NCI-H1436 treated with DMSO at 0.1 percent for 48 hours (cell line): ENCODE measurements around the gene LHX5.

Source experiments
- DNase-seq: peaks from one replicate; lab custom pipeline; 2025; lab: John Stamatoyannopoulos, UW

LHX5 gene

DNA sequence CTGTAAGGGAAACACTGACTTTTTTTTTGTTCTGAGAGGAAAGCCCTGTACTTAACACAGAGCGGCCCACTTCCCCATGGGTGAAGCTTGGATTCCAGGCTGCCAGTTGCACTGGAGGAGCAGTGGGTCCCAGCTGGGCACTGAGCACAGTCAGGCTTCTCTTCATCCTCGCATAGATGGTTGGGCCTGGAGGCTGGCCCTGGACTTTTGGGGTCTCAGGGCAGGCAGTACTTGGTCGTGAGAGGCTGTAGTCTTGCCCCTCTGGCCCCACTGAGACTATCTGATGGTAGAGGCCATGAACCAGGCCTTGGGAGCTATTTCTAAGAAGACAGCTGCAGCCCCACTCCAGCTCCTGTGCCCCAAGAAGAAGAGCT lies 6.2 kb upstream of the LHX5 start:
- DNase-seq, result no peak

DNA sequence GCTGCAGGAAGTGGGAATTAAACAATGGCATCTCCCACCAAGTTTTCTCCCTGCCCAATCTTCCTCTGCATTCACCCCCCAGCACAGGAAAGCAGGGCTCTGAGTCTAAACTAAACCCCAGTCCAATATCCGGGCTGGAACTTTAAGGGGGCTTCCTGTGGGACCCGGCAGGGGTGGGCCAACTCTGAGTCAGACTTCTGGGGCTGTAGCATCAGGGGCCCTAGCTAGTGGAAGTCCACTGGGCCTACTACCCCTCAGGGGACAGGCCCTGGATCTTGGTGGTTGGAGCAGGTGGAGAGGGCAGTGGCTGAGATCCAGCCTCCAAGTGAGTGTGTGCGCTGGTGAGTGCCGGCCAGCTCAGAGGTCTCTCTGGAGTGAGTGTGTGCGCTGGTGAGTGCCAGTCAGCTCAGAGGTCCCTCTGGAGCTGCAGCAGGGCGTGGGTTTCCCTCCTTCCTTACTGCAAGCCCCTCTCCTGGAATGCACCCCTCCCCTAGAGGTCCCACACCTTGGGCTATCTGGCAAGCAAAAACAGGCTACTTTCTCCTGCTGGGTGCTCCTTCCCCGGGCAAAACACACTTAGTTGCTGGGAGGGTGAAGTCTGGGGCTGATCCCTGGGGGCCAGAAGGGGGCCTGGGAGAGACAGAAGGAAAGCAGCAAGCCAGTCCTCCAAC lies 5.6 kb upstream of the LHX5 start:
- no peak for DNase-seq

DNA sequence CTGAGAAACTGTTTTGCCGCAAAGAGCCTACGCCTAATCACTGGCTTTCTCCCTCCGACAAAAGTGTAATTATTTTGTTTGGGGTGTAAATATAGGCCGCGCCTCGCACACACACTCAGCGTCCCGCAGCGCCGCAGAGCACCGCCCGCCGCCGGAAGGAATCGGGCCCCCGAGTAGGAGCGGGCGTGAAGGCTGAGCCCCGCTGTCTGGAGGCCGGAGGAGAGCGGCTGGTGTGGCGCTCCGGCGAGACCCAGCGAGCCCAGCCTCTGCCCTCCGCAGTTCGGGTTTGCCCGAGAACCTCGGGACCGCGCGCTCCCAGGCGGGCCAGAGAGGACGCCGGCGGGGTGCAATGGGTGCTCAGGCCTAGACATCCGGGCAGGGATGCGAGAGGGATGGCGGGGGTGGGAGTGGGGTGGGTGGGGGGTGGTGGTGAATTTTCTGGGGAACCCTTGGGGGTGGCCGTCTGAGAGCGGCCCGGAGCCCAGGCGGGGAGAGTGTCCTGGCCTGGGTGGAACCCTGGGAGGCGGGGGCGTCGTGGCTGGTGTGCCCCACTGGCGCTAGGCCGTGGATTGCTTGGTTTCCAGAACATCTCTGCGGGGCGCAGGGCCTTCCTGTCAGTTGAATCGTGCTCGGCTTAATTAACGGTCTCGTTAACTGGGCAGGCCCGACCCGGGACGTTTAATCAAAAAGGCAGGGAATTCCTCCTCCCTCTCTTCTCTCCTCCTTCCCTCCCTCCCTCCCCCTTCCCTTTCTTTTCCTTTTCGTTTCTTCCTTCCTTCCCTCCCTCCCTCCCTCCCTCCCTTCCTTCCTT lies 4.7 kb upstream of the LHX5 start:
- DNase-seq, result no peak

DNA sequence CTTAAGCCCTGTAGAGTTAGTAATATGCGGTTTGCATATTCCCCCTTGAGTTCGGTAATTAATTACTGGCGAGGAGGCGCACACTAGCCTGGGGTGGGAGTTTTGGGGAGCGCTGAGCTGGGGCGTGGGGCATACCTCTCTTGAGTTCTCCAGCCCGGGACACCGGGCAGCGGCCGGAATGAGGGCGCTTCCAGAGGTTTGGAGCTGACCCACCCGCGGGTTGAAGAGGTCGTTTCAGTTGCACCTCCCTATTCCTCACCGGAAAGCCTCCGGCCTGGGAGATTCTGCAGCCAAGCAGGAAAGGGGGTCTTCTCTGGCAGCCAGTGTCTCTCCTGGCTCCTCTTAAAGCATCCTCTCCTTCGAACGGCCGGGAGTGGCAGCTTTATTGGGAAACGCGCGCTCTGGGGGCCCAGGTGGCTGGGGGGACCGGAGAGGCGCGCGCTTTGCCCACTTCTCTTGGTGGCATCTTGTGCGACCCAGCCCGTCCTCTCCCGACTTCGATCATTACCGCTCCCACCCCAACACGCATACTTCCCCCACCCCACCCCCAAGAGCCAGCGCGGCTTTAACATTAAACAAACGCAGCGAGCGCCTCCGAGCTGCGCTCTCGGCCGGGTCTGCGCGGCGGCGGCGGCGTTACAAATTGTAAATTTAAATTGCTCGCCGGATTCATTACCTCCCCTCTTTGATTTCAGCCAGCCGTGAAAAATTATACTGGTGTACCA lies 3.9 kb upstream of the LHX5 start:
- no peak for DNase-seq

DNA sequence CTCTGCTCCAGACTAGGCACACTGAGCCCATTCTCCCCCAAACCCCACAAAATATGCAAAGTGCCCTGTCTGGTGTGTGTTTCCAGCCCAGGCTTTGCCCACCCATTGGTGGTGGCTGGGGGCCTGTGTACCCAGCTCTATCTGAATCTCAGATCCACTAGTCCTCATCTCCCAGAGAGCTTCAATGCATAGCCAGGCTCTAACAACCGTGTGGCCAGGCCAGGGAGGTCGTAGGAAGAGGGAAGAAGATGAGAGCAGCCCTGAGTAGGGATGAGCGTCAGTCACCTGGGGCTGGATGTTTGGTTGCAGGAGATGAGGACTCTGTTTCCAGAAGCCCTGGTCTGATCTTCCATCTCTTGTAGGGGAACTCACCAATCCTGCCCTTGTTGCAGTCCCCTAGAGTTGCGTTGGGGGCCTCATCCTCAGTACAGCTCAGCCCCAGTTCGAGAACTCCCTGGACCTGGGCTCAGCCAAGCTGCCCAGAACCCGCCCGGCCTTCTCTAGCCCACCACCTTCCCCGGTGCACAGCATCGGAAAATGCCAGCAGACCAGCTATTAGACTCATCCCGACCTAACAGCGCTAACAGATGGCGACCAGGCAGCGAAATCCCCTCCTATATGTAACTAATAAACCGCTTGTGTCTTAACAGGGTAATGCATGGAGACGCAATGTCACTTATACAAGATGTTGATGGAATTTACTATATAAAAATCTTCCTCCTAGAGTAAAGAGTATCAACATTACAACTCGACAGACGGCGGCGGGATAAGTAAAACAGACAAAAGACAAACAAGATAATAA lies 3.2 kb upstream of the LHX5 start:
- no peak for DNase-seq

DNA sequence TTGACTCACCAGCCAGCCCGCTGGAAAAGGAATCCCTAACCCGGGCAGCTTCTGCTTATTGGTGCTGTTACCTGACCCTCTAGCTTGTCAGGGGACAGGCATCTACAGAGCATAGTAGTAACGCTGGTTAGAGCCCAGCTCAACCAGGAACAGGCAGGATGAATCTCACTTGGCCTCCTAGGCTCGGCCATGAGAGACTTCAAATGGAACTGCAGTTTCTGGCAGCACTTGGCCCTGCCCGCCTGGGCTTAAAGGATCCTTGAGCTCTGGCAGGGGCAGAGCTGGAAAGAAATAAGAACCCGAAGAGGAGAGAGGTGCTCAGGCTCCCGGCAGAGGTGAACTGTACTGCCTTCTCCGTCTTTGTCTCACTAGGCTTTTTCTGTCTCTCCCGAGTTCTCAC lies 2.3 kb upstream of the LHX5 start:
- DNase-seq, result no peak

DNA sequence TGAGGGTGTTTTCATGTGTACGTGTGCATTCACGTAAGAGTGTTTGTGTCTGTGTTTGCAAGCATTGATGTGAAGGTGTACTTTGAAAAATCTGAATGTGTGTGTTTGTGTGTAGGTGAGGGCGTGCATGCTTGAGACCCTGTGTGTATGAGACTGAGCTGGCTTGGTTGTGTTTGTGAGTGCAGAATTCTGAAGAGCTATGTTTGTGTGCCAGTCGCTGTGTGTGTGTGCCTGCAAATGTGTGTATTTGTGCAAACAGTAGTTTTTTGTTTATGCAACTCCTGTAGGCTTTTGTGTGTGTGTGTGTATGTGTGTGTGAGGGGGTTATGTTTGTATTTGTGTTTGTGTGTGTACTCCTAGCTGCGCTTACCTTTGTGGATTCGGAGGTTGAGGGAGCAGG lies 1.7 kb upstream of the LHX5 start:
- no peak for DNase-seq

DNA sequence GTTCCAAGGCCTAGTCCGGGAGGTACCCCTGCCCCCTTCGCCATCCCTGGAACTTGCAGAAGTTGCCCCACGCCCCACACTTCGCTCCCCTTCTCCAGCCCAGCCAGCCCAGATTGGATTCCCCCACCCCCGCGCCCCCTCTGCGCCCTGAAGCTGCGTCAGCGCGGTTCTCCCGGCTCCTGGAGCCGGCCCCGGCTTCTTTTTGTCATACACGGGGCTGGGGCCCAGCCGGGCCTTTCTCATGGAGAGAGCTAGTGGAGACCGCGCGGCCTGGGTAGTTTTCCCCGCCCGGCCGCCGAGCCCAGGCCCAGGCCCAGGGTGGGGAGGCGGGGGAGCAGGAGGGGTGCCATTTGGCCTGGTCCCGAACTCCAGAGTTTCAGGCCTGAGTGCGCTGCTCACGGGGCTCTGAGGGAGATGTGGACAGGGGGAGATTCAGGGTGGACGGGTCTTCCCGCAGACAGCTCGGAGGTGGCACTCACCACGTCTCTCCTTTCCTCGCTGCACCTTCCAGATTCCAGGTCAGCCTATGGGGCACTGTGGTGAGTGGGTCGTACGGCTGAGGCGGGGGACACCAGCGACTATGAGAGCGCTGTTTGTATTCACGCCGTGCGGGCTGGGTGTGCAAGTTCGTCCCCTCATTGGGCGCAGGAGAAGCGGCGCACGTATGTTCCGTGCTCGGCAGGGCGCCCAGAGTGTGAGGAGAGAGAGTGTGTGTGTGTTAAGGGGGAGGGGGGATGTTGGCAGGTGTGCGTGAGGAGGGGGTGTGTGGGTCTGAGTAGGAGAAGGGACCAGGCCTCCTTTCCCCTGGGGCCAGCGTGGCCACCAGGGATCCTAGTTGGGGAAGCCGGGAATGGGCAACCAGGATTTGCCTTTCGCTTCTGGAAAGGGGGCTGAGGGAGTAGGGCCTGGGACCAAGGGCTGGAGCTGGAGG lies 785 bp upstream of the LHX5 start:
- no peak for DNase-seq

DNA sequence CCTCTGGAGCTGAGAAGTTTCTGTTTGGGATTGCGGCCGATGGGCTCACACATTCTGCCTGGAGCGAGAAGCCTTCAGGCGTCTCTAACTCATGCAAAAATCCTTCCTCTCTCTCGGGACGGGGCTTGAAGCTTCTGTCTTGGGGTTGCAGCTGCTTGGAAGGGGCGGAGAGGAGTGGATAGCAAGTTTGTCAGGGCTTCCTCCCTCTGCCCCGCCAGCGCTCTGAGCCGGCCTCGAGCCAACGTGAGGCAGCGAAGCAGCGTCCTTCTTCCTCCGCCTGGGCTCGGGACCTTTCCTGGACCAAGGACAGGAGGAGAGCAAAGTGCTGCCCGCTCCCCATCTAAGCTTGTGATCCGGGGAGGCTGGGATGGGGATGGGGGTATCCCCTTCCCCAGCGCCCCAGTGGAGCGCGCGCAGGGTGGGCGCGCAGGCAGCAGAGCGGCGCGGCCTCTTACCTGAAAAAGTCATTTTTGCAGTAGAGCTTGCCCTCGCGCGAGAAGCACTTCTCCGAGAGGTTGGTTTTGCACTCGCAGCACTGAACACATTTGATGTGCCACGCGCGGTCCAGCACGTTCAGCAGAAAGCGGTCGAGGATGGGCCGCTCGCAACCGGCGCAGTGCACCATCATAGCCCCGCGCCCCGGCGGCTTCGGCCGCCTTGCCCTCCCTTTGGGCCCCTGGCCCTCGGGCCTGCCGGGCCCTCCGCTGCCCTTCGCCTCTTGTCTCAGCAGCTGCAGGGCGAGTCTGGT lies 626 bp downstream of the LHX5 start:
- DNase-seq, result no peak

DNA sequence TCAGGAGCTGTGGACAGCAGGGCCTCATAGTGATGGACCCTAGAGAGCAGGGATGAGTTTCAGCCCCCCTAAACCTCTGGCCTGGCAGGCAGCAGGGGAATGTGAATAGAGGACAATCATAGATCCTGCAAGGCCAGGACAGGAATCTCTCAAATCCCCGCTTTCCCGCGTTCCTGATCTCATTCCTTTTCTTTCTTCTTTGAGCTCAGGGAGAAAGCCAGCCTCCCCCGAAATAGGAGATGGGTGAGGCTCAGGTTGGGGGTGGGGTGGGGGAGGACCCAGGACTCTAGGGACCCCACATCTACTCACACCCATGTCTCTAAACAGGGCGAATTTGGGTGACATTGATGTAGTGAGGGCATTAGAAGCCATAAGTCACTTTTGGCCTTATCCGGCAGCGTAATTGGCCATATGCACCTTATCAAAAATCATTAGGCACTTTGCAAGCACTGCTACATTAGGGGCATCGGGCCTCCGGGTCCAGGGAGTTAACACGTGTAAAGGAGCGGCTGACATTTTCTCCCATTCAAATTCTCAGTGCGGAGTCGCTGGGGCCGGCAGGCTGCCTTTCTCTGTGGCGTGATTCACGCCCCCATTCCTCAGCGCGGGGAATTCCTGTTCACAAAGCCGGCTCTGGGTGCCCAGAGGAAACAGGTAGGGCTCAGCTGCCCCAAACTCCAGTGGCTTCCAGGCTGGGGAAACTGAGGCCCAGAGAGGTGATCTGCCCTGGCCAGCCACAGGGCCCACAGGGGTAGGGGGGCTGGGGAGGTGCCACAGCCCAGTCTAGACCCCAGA lies 1.5 kb downstream of the LHX5 start:
- DNase-seq, result no peak

DNA sequence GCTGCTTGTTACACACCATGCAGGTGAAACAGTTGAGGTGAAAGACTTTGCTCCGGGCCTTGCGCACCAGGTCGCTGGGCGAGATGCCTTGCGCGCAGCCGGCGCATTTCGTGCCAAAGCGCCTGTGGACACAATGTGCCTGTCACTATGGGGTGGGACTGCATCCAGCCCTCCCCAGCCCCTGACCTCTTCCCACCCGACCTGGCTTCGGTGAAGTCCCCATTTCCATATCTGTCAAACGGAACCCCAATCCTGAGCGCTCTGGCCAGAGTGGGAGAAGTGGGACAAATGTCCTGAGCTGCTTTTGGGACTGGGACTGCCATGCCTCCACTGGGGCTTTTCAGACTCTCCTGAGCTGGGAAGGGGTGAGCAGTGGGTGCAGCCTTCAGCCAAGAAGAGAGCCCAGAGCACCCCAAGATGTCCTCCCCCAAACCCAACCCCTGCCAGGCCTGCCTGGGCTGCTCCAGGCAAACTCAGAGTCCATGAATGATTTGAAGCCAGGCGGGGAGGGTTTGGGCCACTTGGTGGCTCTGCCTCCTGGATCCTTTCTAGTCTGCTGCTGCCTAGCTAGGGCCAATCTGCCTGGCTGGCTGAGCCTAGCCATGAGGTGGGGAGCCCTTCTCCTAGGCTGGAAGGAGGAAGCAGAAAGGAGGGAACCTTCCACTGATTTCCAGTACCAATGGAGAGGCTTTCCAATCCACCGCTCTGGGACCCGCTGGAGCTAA lies 2.3 kb downstream of the LHX5 start:
- no peak for DNase-seq

DNA sequence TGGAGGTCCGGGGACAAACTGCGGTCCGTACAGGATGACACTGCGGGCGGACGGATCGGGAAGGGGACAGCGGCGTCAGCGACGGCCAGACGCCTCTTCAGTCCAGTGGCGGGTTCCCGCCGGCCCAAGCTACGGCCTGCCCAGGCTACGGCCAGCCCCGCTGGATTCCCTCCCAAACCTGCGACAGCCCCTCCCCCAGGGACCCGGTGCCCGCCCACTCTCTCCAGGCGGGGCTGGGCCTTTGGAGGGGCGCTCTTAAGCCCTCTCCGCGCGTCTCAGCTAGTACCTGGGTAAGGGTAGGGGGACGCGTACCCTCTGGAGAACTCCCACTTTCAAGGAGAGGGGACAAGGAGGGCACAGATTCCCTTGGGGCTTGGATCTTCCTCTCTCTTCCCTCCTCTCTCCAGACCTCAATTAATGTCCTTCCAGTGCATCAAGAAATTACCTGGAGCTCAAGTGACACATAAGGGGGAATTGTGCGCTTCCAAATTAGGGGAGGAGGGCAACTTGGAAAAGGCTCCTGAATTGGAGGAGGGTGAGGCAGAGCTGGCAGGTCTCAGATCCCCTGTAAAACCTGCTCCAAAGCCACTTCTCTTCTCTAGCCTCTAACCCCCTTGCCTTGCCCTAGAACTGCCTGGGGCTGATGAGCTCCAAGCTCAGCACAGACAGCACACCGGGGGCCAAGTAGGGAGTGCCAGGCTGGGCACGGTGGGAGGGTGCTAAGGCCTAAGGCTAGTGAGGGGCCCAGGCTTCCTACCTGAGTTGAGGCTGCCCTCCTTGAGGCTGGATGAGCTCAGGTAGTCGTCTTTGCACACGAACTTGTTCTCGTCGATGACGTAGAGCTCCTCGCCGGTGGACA lies 3.1 kb downstream of the LHX5 start:
- DNase-seq, result no peak

DNA sequence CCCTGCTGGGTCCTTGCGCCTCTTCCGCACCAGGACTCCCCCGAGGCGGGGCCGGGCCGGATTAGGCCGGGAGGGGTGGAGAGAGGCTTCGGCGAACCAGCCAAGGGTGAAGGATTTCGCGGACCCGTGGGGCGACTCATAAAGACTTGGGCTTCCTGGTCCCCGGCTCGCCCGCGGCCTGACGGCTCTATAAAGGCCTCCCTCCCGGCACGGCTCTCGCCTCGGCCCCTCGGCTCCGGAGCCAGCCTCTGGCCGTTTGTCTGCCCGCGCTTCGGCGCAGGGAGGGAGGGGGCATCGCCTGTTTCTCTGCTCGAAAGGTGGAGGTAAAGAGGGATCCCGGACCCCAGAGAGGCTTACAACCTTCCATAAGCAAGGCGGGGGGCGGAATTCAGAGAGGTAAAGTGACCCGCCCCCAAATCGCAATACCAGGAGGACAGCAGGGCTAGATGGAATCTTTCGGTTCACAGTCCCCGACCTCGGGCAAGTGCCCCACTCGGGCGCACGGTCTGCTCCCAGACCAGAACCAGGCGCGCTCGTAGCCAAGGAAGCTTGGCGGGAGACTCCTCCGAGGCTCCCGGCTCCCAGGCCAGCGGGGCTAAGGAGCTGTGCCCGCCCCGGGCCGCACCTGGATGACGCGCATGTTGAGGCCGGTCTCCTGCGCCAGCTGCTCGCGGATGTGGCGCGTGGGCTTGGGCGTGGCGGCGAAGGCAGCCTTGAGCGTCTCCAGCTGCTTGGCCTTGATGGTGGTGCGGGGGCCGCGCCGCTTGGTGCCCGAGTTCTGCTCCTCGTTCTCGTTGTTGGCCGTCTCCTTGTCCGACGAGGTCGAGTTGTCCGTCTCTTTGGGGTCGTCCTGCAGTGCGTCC lies 3.9 kb downstream of the LHX5 start:
- no peak for DNase-seq

DNA sequence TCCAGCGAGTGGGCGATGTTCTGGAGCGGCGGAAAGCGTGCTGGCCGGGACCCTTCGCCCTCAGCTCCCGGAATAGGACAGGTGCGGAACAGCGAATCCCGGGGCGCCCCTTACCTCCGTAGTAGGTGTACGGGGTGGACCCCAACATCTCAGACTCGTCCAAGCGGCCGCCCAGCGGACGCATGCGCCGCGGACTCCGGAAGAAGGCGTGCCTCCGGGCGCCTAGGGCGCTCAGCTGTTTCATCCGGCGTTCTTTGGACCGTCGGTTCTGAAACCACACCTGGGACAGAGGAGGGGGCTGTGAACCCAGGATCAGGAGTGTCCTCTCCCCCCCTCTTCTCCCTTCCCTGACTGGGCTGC lies 4.5 kb downstream of the LHX5 start:
- DNase-seq, result no peak

DNA sequence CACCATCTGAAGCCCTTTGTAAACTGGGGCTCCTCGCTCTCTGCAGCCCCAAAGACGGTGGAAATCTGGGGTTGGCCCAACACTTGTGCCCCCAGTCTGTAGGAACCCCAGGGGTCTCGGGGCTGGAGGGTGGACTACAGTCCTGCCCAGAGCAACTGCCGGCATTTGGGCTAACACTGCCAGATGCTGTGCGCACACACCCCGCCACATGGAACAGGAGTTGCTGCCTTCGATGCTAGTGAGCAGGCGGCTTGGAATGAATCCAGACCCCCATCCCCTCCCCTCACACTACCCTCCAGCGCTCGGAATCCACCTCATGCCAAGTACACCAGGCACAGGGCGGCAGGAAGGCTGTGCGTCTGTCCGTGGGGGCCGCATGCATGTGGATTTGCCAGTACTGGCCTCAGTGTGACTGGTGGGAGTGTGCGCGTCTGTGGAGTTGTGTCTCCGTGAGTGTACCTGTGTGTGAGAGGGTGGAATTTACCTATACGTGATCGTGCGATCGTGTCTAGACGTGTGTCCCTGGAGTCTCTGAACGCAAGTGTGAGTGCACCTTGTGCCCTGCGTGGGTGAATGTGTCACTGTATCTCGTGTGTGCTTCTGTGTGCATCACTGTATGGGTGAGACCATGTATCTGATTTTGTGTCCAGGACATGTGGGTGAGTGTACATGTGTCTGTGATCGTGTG lies 5.1 kb downstream of the LHX5 start:
- no peak for DNase-seq

DNA sequence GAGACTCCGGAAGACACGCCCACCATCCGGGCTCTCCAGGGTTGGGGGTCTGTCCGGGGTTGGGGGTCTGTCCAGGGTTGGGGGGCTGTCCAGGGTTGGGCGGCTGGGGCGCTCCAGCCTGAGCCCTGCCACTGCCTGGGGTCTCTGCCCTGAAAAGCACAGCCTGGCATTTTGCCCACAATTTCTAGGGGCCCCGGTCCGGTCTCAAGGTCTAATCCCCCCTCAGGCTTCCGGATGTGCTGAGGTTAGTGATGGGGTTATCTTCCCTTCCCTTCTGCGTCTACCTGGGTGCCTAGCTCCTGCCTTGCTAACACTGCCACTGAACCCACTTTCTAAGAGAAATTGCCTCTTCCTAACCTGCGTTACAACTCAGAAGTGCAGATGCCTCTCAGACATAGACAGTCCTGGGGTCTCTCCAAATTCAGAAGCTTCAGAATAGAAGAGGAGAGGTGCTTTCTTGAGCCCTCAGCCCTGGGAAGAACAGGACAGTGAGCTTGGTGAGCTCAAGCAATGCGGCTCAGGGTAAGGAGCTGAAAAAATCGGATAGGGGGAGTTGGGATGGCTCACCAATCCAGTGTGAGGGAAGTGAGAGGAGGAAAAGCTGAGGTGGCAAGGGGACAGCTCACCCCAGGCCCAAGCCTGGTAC lies 5.7 kb downstream of the LHX5 start:
- DNase-seq, result no peak
